Epithelial cell of prostate (primary cell): Measurements from ENCODE around the gene THOC2.
"Not testable (repeated sequence)": the region's sequence is repeated elsewhere in the genome, so short reads cannot be mapped to it uniquely, and the experiment has no call there.

Source experiments
- DNase-seq: peaks from one replicate; pipeline ENCODE4 v3.0.0-alpha.2; 2011; ENCODE audit warnings: low read depth, low spot score
- H3K27ac ChIP-seq: fragments of 450-650 bp; 2 replicates; pipeline ENCODE4 v1.5.1; 2017; ENCODE audit warnings: mild to moderate bottlenecking

THOC2 gene, protein sequence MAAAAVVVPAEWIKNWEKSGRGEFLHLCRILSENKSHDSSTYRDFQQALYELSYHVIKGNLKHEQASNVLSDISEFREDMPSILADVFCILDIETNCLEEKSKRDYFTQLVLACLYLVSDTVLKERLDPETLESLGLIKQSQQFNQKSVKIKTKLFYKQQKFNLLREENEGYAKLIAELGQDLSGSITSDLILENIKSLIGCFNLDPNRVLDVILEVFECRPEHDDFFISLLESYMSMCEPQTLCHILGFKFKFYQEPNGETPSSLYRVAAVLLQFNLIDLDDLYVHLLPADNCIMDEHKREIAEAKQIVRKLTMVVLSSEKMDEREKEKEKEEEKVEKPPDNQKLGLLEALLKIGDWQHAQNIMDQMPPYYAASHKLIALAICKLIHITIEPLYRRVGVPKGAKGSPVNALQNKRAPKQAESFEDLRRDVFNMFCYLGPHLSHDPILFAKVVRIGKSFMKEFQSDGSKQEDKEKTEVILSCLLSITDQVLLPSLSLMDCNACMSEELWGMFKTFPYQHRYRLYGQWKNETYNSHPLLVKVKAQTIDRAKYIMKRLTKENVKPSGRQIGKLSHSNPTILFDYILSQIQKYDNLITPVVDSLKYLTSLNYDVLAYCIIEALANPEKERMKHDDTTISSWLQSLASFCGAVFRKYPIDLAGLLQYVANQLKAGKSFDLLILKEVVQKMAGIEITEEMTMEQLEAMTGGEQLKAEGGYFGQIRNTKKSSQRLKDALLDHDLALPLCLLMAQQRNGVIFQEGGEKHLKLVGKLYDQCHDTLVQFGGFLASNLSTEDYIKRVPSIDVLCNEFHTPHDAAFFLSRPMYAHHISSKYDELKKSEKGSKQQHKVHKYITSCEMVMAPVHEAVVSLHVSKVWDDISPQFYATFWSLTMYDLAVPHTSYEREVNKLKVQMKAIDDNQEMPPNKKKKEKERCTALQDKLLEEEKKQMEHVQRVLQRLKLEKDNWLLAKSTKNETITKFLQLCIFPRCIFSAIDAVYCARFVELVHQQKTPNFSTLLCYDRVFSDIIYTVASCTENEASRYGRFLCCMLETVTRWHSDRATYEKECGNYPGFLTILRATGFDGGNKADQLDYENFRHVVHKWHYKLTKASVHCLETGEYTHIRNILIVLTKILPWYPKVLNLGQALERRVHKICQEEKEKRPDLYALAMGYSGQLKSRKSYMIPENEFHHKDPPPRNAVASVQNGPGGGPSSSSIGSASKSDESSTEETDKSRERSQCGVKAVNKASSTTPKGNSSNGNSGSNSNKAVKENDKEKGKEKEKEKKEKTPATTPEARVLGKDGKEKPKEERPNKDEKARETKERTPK (N-terminal part only)

DNA sequence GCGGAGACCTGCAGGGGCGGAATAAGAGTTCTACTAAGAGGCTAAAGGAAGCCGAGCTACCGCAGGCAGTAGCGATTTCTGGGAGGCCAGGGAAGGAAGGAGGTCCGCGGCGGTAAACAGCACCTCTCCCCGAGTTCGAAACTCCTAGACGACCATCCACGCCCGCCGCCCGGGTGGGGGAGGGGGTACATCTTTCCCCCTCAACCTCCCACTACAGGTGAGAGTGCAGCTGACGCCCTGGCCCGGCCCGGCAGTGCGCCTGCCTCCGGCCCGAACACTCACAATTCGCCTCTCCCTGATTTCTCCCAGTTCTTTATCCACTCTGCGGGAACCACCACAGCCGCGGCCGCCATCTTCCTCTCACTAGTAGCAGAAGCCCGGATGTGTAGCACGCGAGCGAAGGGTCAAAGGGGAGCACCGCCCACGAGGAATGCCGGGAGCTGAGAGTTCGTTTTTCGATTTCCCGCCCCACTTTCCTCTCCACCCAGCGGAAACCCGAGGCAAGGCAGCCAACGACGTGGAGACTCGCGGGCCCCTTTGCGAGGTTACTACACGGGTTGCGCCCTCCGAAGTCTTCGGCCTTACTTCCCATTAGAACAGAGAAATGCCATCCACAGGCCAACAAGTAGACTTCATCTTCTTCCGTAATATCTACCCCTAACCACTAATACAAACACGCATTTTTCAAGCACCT lies at the start of gene THOC2:
Gene THOC2 (minus strand): TSS at position 383 of the 694 bp plus-strand sequence. CDS start 30 bp downstream, at position 353.
- peak within 1 kb of the TSS; percentile 67 for H3K27ac ChIP-seq
- DNase-seq, result no peak

DNA sequence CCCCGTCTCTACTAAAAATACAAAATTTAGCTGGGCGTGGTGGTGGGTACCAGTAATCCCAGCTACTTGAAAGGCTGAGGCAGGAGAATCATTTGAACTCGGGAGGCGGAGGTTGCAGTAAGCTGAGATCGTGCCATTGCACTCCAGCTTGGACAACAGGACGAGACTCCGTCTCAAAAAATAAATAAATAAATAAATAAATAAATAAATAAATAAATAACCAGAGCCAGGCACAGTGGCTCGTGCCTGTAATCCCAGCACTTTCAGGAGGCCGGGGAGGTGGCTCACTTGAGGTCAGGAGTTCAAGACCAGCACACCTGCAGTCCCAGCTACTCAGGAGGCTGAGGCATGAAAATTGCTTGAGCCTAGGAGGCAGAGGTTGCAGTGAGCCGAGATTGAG lies 48.9 kb upstream of the THOC2 start:
- not testable (repeated sequence) for DNase-seq, H3K27ac ChIP-seq

DNA sequence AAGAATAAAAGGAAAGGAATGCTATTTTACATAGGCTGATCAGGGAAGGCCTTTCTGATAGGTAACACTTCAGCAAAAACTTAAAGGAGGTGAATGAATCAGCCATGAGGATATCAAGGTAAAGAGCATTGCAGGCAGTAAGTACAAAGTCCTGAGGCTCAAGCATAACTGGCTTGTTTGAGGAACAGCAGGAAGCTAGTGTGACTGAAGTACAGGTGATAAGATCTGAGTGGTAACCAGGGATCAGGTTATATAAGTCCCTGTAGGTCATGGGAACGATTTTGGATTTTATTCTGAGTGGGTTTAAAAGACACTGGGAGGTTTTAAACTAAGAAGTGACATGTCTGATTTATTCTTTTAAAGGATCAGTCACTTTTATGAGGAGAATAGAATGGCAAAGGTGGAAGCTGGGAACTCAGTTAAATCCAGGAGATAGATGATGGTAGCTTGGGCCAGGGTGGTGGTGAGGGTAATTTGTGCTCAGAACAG lies 47.1 kb upstream of the THOC2 start:
- peak overlapping the region; percentile 2 for H3K27ac ChIP-seq
- DNase-seq, result no peak

DNA sequence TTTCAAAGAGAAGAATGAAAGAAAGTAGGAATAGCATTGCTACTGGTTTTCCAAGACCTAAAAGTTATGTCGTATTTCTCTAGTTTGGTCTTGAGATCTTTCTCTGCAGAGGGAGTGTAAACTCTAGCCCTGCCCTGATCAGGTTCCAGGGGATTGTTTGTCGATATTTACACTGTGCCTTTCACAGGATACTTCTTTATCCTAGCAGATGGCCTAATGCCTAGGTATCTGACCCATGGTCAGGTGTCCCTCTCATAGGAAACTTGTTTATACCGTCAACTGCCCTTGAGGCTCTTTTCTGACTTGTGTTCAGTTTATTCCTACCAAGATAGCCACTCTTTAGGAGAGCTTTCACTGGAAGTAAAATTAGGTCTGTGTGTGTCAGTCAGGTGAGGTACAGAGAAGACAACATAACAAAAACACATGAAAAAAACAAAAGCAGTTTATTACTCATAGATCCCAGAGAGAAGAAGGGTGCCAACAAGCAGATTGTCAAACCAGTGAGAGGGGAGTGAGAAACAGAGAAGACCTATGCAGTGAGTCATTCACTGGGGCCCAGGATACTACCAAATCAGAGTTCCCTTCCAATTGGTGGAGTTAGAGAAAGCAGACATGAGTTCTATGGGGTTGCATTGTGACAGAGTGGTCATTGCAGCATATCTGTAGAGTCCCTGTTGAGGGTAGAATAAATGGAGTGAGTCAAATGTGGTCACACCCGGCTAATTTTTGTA lies 40.6 kb upstream of the THOC2 start:
- no peak overlapping the region for H3K27ac ChIP-seq
- no peak for DNase-seq

DNA sequence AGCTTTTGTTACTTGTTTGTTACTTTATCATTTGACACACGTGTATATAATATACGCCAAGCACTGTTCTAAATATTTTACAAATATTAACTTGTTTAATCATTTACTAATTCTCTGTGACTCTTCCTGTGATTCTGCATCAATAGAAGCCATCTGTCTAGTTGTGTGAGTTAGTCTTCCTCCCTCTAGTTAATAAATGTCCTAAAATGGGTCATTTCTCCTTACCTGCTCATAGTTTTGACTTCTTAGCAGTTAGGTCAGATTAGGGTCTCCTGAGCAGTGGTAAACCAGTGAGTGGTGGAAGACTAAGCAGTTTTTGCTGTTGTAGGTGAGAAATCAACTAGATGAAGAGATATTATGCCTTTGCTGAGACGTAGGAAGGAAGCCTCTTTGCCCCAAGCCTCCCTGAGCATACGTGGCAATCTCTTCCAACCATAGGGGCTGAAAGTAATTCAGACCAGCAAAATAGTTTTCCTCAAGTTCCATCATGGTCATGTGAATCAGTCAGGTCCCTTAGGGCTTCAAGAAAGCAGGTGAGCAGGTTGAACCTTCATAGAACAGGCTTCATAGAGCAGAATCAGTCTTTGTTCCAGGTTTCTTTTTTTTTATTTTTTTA lies 38.7 kb upstream of the THOC2 start:
- no peak overlapping the region for H3K27ac ChIP-seq
- no peak for DNase-seq

DNA sequence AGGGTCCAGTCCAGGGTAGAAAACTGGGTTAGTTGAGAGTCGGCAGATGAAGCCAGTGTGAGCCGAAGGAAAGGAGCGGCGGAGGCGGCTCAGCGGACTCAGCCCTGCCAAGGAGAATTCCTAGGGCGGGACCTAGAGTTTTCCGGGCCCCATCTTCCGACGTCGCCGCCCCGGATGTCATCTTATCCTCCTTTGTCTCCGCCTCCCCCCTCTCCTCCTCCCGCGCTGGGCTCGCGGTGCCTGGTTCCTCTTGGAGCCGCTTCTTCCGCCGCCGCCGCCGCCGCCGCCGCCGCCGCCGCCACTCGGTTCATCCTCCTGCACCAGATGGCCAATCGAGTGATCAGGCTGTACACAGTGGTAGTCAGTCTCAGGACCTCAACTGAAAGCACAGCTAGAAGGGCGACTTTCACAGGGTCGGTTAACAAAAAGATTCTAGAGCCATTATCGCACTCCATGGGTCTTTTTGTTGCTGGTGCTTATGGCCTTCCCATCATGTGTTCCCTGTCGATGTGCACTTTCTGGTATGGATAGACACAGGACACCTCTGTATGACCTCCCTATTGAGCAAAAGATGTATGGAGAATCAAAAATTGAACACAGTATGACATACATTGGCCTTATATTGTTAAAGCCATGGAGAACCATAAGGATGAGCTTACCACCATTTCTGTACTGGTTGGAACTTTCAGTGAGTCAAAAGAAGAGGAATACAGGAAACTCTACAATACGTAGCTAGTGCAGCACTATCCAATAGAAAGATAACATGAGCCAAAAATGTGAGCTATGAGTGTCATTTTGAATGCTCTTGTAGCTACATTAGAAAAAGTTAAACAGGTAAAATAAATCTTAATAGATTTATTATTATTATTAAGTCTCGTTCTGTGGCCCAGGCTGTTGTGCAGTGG lies 32.4 kb upstream of the THOC2 start:
- peak overlapping the region; percentile 38 for H3K27ac ChIP-seq
- DNase-seq, result no peak

DNA sequence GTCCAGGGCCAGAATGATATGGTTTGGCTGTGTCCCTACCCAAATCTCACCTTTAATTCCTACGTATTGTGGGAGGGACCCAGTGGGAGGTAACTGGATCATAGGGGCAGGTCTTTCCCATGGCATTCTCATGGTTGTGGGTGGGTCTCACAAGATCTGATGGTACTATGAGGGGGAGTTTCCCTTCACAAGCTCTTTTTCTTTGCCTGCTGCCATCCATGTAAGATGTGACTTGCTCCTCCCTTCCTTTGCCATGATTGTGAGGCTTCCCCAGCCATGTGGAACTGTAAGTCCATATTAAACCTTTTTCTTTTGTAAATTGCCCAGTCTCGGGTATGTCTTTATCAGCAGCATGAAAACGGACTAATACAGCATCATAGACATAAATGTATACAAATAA lies 27.0 kb upstream of the THOC2 start:
- DNase-seq, result not testable (repeated sequence)

DNA sequence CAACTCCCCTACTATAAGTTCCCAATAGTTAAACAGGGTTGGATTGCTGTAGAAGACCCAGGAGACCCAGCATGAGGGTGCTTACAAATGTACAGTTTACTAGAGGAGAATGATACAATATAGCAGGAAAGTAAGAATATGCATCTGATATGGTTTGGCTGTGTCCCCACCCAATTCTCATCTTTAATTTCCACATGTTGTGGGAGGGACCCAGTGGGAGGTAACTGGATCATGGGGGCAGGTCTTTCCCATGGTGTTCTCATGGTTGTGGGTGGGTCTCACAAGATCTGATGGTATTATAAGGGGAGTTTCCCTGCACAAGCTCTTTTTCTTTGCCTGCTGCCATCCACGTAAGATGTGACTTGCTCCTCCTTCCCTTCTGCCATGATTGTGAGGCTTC lies 24.9 kb upstream of the THOC2 start:
- not testable (repeated sequence) for H3K27ac ChIP-seq, DNase-seq

More for the DNA sequence above, 27.0 kb upstream of the THOC2 start:
- not testable (repeated sequence) for H3K27ac ChIP-seq

DNA sequence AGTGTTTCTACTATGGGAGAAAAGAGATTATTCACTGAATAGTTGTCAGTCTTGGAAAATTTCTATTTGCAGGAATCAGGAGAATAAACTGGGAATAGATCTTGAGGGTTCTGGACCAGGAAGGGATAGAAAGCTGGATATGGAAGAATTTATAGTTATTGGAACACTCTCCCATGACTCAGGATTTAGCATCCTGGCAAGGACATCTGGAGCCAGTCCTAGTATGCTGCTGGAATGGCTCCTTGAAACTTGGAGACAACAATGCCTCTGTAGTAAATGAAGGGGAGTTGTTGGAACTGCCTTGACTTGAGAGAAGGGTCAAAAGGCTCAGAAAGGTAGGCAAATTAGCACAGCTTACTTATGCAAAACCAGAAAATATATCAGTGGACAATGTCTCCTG lies 23.5 kb upstream of the THOC2 start:
- no peak for DNase-seq
- H3K27ac ChIP-seq, result no peak overlapping the region

DNA sequence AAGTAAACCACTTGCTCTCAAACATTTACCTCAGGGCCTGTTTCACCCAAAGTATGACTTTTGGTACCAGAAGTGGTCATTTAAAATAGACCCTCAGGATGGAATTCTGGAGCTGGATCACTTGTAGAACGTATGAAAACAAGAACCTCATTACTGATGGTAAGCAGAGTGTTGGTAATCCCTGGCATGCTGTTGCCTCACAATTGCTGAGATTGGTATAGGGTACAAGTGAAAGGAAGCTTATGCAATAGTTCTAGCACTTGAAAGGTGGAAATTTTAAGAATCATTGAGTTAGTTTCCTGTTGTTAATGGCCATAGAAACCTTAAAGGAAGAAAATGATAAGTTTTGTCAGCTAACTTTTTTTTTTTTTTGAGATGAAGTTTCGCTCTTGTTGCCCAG lies 22.3 kb upstream of the THOC2 start:
- no peak for DNase-seq
- H3K27ac ChIP-seq, result no peak overlapping the region

DNA sequence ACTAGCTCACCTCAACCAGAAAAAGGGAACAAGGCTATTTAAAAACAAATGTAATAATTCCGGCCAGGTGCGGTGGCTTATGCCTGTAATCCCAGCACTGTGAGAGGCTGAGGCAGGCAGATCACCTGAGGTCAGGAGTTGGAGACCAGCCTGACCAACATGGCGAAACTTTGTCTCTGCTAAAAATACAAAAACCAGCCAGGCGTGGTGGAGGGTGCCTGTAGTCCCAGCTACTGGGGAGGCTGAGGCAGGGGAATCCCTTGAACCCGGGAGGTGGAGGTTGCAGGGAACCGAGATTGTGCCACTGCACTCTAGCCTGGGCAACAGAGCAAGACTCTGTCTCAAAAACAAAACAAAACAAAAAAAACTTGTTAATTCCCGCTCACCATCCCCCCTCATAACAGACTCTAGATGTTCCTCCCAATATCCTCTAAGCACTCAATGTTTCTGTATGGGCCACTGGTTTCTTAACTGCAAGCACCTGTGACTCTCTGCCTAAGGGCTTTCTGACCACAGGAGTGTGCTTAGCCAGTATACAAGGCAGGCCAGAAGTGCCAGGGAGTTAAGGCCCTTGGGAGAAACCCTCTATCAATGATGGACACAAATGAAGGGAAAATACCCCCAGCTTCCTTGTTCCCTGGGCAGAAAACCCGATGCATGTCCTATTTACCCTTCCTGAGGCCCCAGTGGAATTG lies 21.0 kb upstream of the THOC2 start:
- no peak overlapping the region for H3K27ac ChIP-seq
- no peak for DNase-seq

DNA sequence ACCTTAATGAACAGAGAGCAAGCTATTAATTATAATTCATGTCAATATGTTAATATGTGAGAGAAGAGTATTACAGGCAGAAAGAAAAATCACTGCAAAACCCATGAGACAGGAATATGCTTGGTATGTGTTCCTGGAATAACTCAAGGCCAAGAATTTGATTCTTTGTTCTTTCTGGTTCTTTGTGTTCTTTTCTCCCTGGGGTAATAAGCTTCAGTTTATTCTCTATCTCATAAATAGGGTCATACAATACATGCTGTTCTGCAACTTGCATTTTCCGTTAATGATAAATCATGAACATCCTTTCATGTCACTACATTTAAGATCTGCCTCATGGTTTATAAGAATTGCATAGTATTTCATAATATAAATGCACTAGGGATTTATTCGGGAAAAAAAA lies 16.8 kb upstream of the THOC2 start:
- H3K27ac ChIP-seq, result no peak overlapping the region
- DNase-seq, result no peak

DNA sequence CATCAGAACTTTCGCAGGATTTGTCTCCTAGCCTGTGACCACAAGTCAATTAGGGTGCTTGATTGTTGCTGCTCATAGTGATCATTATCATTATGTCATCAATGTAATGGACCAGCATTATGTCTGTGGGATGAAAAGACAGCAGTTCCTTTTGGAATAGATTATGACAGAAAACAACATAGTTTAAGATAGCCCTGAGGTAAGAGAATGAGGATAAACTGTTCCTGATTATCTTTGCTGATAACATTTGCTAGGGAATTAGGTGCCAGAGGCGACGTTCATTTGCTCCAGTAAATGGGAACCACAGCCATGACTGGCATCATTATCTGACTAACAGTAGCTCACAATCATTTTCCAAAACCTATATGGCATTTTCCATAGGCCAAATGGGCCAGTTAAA lies 12.7 kb upstream of the THOC2 start:
- DNase-seq, result no peak
- H3K27ac ChIP-seq, result no peak overlapping the region

DNA sequence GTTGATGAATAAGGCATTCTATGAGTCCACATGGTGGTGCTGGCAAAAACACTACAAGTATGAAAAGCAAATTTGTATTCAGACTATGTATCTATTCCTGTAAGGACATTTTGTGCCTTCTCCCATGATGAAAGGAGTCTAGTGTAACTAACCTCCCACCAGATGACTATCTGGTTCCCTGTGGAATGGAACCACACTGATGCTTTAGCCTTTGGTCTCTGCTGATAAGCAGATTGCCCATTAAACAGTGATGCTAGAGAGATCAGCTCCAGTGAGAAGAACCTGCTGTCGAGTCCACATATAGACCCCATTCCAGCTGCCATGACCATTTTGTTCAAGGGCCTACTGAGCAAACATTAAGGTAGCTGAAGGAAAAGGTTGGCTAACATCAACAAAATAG lies 10.5 kb upstream of the THOC2 start:
- no peak for DNase-seq
- no peak overlapping the region for H3K27ac ChIP-seq

DNA sequence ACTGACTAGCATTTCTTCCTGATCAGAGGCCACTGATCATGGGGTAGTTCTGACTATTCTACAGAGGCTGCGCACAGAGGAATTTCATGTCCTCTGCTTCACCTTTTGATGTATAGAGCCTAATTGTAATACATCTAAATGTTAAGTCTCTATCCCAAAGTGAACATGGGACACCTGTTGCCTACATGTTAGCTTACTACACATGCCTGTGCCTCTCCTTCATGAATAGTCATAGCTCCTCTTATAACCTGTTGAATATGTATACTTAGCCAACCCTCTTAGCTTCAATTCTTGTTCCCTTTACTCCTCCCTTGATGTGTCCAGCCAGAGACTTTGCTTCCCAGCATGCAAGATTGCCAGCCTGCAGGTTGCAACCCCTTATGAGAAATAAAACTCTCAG lies 9.6 kb upstream of the THOC2 start:
- DNase-seq, result no peak
- no peak overlapping the region for H3K27ac ChIP-seq

DNA sequence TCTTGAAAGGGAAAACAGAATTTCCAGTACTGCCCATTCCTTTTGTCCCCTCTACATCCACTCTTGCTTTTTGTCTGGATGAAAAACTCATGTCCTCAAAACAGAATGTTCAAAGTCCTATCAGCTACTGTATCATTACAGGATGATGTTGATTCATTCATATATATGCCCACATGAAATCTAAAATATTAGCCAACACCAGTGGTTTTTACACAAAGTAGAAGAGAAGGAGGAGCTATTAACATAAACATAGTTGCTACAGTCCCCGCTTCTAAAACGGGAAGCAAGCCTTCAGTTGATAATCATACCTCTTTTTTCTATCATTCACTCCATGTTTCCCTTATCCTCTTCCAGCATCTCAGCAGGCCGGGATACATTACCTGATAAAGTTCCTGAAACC lies 7.7 kb upstream of the THOC2 start:
- H3K27ac ChIP-seq, result no peak overlapping the region
- DNase-seq, result no peak

DNA sequence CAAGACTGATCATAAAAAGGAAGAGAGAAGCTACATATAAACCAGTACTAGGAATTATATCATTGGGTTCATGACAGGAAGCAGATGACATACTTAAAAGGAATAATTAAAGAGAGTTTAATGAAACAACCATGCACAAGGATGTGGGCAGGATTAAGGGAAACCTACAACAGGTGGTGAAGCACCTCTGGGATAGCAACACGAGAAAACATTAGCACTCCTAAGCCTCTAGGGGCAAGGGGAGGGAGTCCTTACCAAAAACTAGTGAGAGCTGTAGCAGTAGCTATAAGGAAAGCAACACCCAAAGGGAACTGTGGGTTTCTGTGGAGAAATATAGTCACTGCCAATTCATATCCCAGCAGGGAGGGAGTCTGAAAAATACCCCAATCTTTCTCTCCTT lies 7.2 kb upstream of the THOC2 start:
- no peak overlapping the region for H3K27ac ChIP-seq
- no peak for DNase-seq
